ENCODE measurements around the gene ZNF644.

DNA sequence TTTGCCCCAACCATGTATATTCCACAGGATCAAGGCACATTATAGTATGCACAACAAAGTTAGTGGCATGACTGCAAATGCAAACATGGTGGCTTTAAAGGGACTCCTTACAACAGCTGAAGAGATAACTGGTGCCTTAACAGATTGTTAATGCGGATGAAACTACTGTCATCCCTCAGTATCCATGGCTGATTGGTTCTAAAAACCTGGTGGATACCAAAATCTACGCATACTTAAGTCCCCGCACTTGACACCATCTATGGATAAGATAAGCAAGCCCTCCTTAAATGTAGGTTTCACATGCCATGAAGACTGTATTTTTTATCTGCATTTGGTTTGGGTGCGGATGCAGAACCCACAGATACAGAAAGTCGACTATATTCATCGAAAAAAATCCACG lies 73.5 kb downstream of the ZNF644 start:
- TF ChIP-seq CTCF (IDR thresholded peaks at IDR 0.05 in 4 of 5, conservative IDR thresholded peaks at IDR 0.05 in 1 of 5) (no peak), POLR2A (IDR thresholded peaks at IDR 0.05) (no peak)

All from gastrocnemius medialis (tissue), 4 donors.